ENCODE results near the gene NDFIP2.

NDFIP2 gene

DNA sequence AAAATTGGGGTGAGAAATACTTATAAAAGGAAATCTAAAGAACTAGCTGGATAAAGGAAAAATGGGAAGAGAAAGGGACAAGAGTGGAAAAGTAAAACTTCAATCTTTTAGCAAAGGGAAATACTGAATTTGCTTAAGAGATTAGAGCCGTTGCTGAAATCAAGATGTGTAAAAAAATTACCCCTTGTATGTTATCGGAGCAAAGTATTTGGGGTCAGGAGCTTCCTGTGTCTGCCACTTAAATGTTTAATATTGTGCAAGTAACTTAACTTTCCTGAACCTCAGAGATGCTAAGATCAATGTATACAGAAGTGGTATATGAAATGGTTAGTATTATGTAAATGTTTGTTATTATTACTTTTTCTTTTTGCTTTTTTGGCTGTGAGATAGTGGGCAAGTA is 51.6 kb downstream of the NDFIP2 start:
- Histone ChIP-seq H3K9me3 (ENCODE audit: insufficient read depth, low read length) (no peaks in the 10 kb centered on the region), H3K36me3 (ENCODE audit: insufficient read depth, insufficient read length, low read length) (no peaks in the 10 kb centered on the region), H3K4me3 (ENCODE audit: insufficient read length, low read depth) (no peak overlapping the region), H3K4me1 (ENCODE audit: insufficient read depth, insufficient read length) (no peaks in the 10 kb centered on the region), H3K27me3 (ENCODE audit: insufficient read depth, insufficient read length) (no peaks in the 10 kb centered on the region), H3K9ac (ENCODE audit: insufficient read length, low read depth) (no peak overlapping the region)
- TF ChIP-seq ZNF274 (IDR thresholded peaks at IDR 0.05; ENCODE audit: low read depth, low read length), result no peak
- no peak for TF ChIP-seq SUZ12 (IDR thresholded peaks at IDR 0.05; ENCODE audit: extremely low read depth, insufficient read depth, insufficient read length)
- TF ChIP-seq YY1 (IDR thresholded peaks at IDR 0.05; ENCODE audit: insufficient read depth, insufficient read length), result no peak
- DNase-seq (ENCODE audit: low read depth, low spot score), result no peak

DNA sequence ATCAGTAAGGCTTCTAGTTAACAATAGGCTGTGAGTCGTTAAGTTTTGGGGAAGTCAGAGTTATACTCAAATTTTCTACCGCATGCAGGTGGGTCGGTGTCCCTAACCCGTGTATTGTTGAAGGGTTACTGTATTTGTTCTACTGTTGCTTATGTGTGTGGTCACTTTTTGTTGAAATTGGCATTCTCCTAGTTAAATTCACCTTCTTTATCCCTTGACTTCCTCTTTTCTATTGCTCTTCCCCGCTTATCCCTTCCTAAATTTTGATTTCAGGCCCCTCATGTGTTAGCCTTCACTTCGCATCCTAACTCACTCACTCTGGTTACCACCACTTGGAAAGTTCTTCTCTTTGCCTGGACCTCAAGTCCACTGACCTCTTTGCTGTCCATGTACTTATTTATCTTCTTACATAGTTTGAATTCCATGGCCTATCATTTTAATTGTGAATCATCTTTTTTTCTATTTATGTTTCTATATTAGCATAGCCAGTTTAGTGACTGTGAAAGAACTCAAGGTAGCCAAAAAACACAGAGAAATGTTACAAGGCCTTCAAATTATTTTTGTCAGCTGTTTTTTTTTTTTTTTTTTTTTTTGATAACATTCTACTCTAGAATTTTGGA is 52.9 kb downstream of the NDFIP2 start:
- Histone ChIP-seq H3K4me3 (ENCODE audit: insufficient read length, low read depth) (no peak overlapping the region), H3K27me3 (ENCODE audit: insufficient read depth, insufficient read length) (no peaks in the 10 kb centered on the region), H3K9ac (ENCODE audit: insufficient read length, low read depth) (no peak overlapping the region), H3K9me3 (ENCODE audit: insufficient read depth, low read length) (no peaks in the 10 kb centered on the region), H3K36me3 (ENCODE audit: insufficient read depth, insufficient read length, low read length) (no peaks in the 10 kb centered on the region), H3K4me1 (ENCODE audit: insufficient read depth, insufficient read length) (no peaks in the 10 kb centered on the region)
- TF ChIP-seq ZNF274 (IDR thresholded peaks at IDR 0.05; ENCODE audit: low read depth, low read length), result no peak
- TF ChIP-seq YY1 (IDR thresholded peaks at IDR 0.05; ENCODE audit: insufficient read depth, insufficient read length), result no peak
- TF ChIP-seq SUZ12 (IDR thresholded peaks at IDR 0.05; ENCODE audit: extremely low read depth, insufficient read depth, insufficient read length), result no peak
- DNase-seq (ENCODE audit: low read depth, low spot score), result no peak

DNA sequence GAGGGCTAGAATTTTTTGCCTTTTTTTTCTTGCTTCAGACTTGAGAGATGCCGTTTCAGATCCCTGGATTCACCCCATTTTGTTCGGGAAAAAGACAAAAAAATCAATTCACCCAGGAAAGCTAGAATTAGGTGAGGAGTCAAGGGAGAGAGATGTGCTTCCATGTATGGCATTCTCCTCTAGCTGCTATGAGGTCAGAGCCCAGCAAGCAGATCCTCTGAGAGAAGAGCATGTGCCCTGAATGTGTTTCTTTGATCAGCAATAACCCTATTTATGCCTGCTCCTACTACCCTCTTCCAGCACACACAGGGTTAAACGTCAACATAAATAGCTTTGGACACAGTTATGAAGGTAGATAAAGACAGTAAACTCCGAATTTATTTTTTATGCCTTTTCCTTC is 53.6 kb downstream of the NDFIP2 start:
- TF ChIP-seq YY1 (IDR thresholded peaks at IDR 0.05; ENCODE audit: insufficient read depth, insufficient read length) (no peak), ZNF274 (IDR thresholded peaks at IDR 0.05; ENCODE audit: low read depth, low read length) (no peak), SUZ12 (IDR thresholded peaks at IDR 0.05; ENCODE audit: extremely low read depth, insufficient read depth, insufficient read length) (no peak)
- no peak overlapping the region for H3K4me3 ChIP-seq (ENCODE audit: insufficient read length, low read depth)
- no peaks in the 10 kb centered on the region for H3K27me3 ChIP-seq (ENCODE audit: insufficient read depth, insufficient read length)
- no peak overlapping the region for H3K9ac ChIP-seq (ENCODE audit: insufficient read length, low read depth)
- H3K4me1 ChIP-seq (ENCODE audit: insufficient read depth, insufficient read length), result no peaks in the 10 kb centered on the region
- H3K36me3 ChIP-seq (ENCODE audit: insufficient read depth, insufficient read length, low read length), result no peaks in the 10 kb centered on the region
- no peaks in the 10 kb centered on the region for H3K9me3 ChIP-seq (ENCODE audit: insufficient read depth, low read length)
- no peak for DNase-seq (ENCODE audit: low read depth, low spot score)

DNA sequence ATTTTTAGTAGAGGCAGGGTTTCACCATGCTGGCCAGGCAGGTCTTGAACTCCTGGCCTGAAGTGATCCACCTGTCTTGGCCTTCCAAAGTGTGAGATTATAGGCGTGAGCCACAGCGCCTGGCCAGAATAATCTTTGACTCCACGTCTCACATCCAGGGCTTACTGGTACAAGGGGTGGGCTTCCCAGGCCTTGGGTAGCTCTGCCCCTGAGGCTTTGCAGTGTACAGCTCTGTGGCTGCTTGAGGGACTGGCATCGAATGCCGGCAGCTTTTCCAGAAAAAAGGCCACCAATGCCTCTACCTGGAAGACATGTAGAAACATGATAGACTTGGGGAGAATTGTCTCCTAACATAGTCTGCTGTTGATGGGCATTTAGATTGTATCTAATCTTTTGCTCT is 57.8 kb downstream of the NDFIP2 start:
- H3K36me3 ChIP-seq (ENCODE audit: insufficient read depth, insufficient read length, low read length), result no peaks in the 10 kb centered on the region
- no peak overlapping the region for H3K9ac ChIP-seq (ENCODE audit: insufficient read length, low read depth)
- H3K9me3 ChIP-seq (ENCODE audit: insufficient read depth, low read length), result no peaks in the 10 kb centered on the region
- no peaks in the 10 kb centered on the region for H3K27me3 ChIP-seq (ENCODE audit: insufficient read depth, insufficient read length)
- H3K4me3 ChIP-seq (ENCODE audit: insufficient read length, low read depth), result no peak overlapping the region
- H3K4me1 ChIP-seq (ENCODE audit: insufficient read depth, insufficient read length), result no peaks in the 10 kb centered on the region
- TF ChIP-seq SUZ12 (IDR thresholded peaks at IDR 0.05; ENCODE audit: extremely low read depth, insufficient read depth, insufficient read length) (no peak), YY1 (IDR thresholded peaks at IDR 0.05; ENCODE audit: insufficient read depth, insufficient read length) (no peak), ZNF274 (IDR thresholded peaks at IDR 0.05; ENCODE audit: low read depth, low read length) (no peak)
- DNase-seq (ENCODE audit: low read depth, low spot score), result no peak

DNA sequence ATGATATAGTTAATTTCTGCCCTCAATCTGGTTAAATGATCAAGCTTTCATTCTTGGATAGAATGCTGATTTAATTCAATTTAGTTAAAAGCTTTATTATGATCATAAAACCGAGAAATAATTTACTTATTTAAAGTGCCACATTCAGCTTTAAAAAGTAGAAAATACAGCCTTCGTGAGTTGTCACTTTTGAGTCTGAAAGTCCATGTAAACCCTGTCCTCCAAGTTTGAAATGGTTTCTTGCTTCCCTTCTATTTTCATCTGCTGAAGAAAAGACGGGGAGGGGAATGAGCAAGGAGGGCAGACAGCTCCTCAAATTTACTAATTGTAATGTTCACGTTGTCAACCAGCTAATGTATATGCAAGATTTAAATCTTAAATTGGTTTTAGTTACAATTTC is 59.5 kb downstream of the NDFIP2 start:
- no peaks in the 10 kb centered on the region for H3K9me3 ChIP-seq (ENCODE audit: insufficient read depth, low read length)
- TF ChIP-seq YY1 (IDR thresholded peaks at IDR 0.05; ENCODE audit: insufficient read depth, insufficient read length) (no peak), ZNF274 (IDR thresholded peaks at IDR 0.05; ENCODE audit: low read depth, low read length) (no peak), SUZ12 (IDR thresholded peaks at IDR 0.05; ENCODE audit: extremely low read depth, insufficient read depth, insufficient read length) (no peak)
- no peak overlapping the region for H3K4me3 ChIP-seq (ENCODE audit: insufficient read length, low read depth)
- DNase-seq (ENCODE audit: low read depth, low spot score), result no peak
- no peak overlapping the region for H3K9ac ChIP-seq (ENCODE audit: insufficient read length, low read depth)
- H3K27me3 ChIP-seq (ENCODE audit: insufficient read depth, insufficient read length), result no peaks in the 10 kb centered on the region
- H3K4me1 ChIP-seq (ENCODE audit: insufficient read depth, insufficient read length), result no peaks in the 10 kb centered on the region
- H3K36me3 ChIP-seq (ENCODE audit: insufficient read depth, insufficient read length, low read length), result no peaks in the 10 kb centered on the region

DNA sequence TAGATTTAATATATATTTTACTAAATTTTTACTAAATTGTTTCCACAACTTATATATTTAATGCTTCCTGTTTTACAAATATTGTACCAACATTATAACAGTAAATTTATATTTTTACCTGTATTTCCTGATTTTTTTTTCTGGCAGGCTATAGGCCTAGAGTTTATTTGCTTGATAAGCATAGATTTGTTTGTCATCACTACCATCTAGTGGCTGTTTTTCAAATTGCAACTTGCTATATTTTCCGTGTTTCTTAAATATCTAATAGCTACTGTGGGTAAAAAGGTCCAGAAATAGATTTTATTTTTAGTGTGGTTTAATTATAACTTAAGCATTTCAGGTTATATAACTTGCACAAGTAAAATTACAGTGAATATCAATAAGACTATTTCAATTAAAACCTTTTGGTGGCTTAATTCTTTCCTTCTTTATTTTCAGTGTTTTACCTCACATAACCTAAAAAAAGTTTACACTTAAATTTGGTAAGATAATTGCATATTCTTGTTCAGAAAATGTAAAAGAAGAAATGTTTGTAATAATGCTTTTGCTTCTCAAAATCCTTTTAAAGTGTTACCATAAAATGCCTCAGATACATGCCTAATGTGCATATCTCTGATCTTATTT is 60.6 kb downstream of the NDFIP2 start:
- H3K9ac ChIP-seq (ENCODE audit: insufficient read length, low read depth), result no peak overlapping the region
- TF ChIP-seq YY1 (IDR thresholded peaks at IDR 0.05; ENCODE audit: insufficient read depth, insufficient read length) (no peak), ZNF274 (IDR thresholded peaks at IDR 0.05; ENCODE audit: low read depth, low read length) (no peak), SUZ12 (IDR thresholded peaks at IDR 0.05; ENCODE audit: extremely low read depth, insufficient read depth, insufficient read length) (no peak)
- no peak overlapping the region for H3K4me3 ChIP-seq (ENCODE audit: insufficient read length, low read depth)
- no peaks in the 10 kb centered on the region for H3K27me3 ChIP-seq (ENCODE audit: insufficient read depth, insufficient read length)
- H3K36me3 ChIP-seq (ENCODE audit: insufficient read depth, insufficient read length, low read length), result no peaks in the 10 kb centered on the region
- no peaks in the 10 kb centered on the region for H3K9me3 ChIP-seq (ENCODE audit: insufficient read depth, low read length)
- DNase-seq (ENCODE audit: low read depth, low spot score), result peak; percentile 47
- H3K4me1 ChIP-seq (ENCODE audit: insufficient read depth, insufficient read length), result no peaks in the 10 kb centered on the region

DNA sequence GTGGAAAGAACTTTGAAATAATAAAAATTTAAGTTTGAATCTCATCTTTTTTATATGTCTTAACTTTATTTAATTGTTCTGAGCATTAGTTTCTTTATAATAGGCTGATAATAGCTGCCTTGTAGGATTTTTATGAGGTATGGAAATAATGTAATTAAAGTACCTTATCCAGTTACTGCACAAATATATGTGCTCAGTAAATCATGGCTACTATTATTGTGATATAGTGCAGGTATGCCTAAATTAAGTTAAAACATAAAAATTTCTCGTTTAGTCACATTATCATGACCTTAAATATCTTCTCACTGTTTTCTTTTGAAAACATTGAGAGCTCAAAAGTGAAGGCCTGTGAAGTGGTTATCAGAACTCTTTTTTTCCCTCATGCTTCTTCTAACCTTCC is 62.9 kb downstream of the NDFIP2 start:
- no peaks in the 10 kb centered on the region for H3K36me3 ChIP-seq (ENCODE audit: insufficient read depth, insufficient read length, low read length)
- no peak overlapping the region for H3K9ac ChIP-seq (ENCODE audit: insufficient read length, low read depth)
- no peaks in the 10 kb centered on the region for H3K27me3 ChIP-seq (ENCODE audit: insufficient read depth, insufficient read length)
- no peak overlapping the region for H3K4me3 ChIP-seq (ENCODE audit: insufficient read length, low read depth)
- no peaks in the 10 kb centered on the region for H3K9me3 ChIP-seq (ENCODE audit: insufficient read depth, low read length)
- TF ChIP-seq ZNF274 (IDR thresholded peaks at IDR 0.05; ENCODE audit: low read depth, low read length) (no peak), YY1 (IDR thresholded peaks at IDR 0.05; ENCODE audit: insufficient read depth, insufficient read length) (no peak), SUZ12 (IDR thresholded peaks at IDR 0.05; ENCODE audit: extremely low read depth, insufficient read depth, insufficient read length) (no peak)
- no peaks in the 10 kb centered on the region for H3K4me1 ChIP-seq (ENCODE audit: insufficient read depth, insufficient read length)
- DNase-seq (ENCODE audit: low read depth, low spot score), result no peak

All from NT2/D1 (cell line).